Sigmoid colon (tissue), 4 donors: ENCODE data around the gene PLS3.

Experiments
- CTCF ChIP-seq, 4 experiments: fragments of 450-650 bp in 3 of 4; fragments of 200-600 bp in 1 of 4; IDR thresholded peaks; one replicate each; pipeline ENCODE4 v1.5.1; 2016 to 2019; ENCODE audit warnings: antibody characterized with exemption in 4 of 4, mild to moderate bottlenecking in 3 of 4, moderate library complexity in 2 of 4
- POLR2AphosphoS5 ChIP-seq, 4 donors: sonication (generic); formaldehyde crosslinking; IDR thresholded peaks; one replicate each; pipeline ENCODE4 v1.6.1; 2017; ENCODE audit warnings: antibody characterized with exemption in 4 of 4

GRCh38 chrX:115592997-115593734, 32.2 kb downstream of the PLS3 start:
- TF ChIP-seq POLR2AphosphoS5 (IDR thresholded peaks at IDR 0.05) (peak in 1 of 4 donors; percentile 8), CTCF (IDR thresholded peaks at IDR 0.05) (no peak)
